Endothelial cell of umbilical vein (primary cell): ENCODE measurements around the gene TYRP1. TPM values are rescaled to one million over a fixed set of nuclear protein-coding genes. Genes with fewer than 3 reads are reported as not detected.

Experiments
- BruUV-seq: library from RNA; stranded (reverse); fragments of 400-500 nt; replicated peaks from 2 replicates; lab custom pipeline; 2021; lab: Mats Ljungman, UMichigan
- CTCF ChIA-PET: fragments of 300-600, 350-600 bp; sonication (Branson Sonifier 250); formaldehyde crosslinking; loops from one replicate; lab custom pipeline; 2021; ENCODE audit warnings: antibody characterized with exemption, inconsistent platforms; lab: Charles Lee
- POLR2A ChIA-PET: fragments of 300-600, 350-600 bp; sonication (Branson Sonifier 250); formaldehyde crosslinking; loops from one replicate; lab custom pipeline; 2021; ENCODE audit warnings: antibody characterized with exemption, inconsistent platforms; lab: Charles Lee
- DNase-seq: peaks from one replicate; pipeline ENCODE4 v3.0.0-alpha.2; 2011; ENCODE audit warnings: low read depth, low spot score
- FAIRE-seq: peaks from 2 replicates; lab custom pipeline; 2011; peaks lifted over from hg19 to GRCh38; lab: Jason Lieb, UNC
- H2AFZ ChIP-seq: 2 replicates; pipeline ENCODE4 v1.6.0; 2012; ENCODE audit warnings: low read depth, low read length, control low read depth, inconsistent platforms
- H3K27ac ChIP-seq: 2 replicates; pipeline ENCODE4 v1.5.1; 2011; ENCODE audit warnings: low read depth, mild to moderate bottlenecking, control low read depth, low read length, moderate library complexity; ENCODE audit not compliant: insufficient read depth
- H3K27me3 ChIP-seq, 2 experiments: 2 replicates each; pipeline versions ENCODE4 v1.6.0 to v1.6.1; 2011; ENCODE audit warnings: low read length in 2 of 2, mixed read lengths in 1 of 2; ENCODE audit not compliant: control insufficient read depth in 2 of 2, insufficient read depth in 2 of 2
- H3K36me3 ChIP-seq, 2 experiments: 2 replicates in 1 of 2; 3 replicates in 1 of 2; pipeline ENCODE4 v1.5.1; 2011; ENCODE audit warnings: low read length in 2 of 2, mild to moderate bottlenecking in 1 of 2, moderate library complexity in 1 of 2; ENCODE audit not compliant: control insufficient read depth in 2 of 2, insufficient read depth in 2 of 2; ENCODE audit errors: extremely low read depth in 1 of 2
- H3K4me1 ChIP-seq: 3 replicates; pipeline ENCODE4 v1.5.1; 2011; ENCODE audit warnings: mild to moderate bottlenecking, low read length; ENCODE audit not compliant: control insufficient read depth, insufficient read depth; ENCODE audit errors: extremely low read depth
- H3K4me2 ChIP-seq: 2 replicates; pipeline ENCODE4 v1.6.1; 2011; ENCODE audit warnings: low read length, control low read depth, mixed read lengths; ENCODE audit not compliant: insufficient read depth
- H3K4me3 ChIP-seq, 3 experiments: fragments of 200-600 bp in 1 of 3; sonication (generic), shearing (Covaris generic) in 1 of 3; replicated peaks in 1 of 3; 2 replicates each; pipeline ENCODE4 v1.5.1; 2011 to 2016; ENCODE audit warnings: control low read depth in 3 of 3, low read length in 3 of 3, mild to moderate bottlenecking in 2 of 3, inconsistent platforms in 1 of 3, low read depth in 1 of 3, moderate library complexity in 1 of 3; ENCODE audit not compliant: insufficient read depth in 1 of 3
- H3K79me2 ChIP-seq: 2 replicates; pipeline ENCODE4 v1.6.0; 2012; ENCODE audit warnings: low read length, inconsistent platforms; ENCODE audit not compliant: control insufficient read depth, insufficient read depth
- H3K9ac ChIP-seq: replicated peaks from 2 replicates; pipeline ENCODE3; 2011; ENCODE audit warnings: low read length, control low read depth; ENCODE audit not compliant: insufficient read depth; ENCODE audit errors: extremely low read depth
- H3K9me1 ChIP-seq: replicated peaks from 3 replicates; pipeline ENCODE4 v1.6.0; 2011; ENCODE audit warnings: mild to moderate bottlenecking, low read length; ENCODE audit not compliant: control insufficient read depth, insufficient read depth; ENCODE audit errors: extremely low read depth
- H3K9me3 ChIP-seq: replicated peaks from 2 replicates; pipeline ENCODE4 v1.5.1; 2012; ENCODE audit warnings: low read length, inconsistent platforms; ENCODE audit not compliant: control insufficient read depth, insufficient read depth
- H4K20me1 ChIP-seq: replicated peaks from 2 replicates; pipeline ENCODE3; 2011; ENCODE audit warnings: mild to moderate bottlenecking, low read length; ENCODE audit not compliant: control insufficient read depth, insufficient read depth; ENCODE audit errors: extremely low read depth
- CTCF ChIP-seq, 2 donors: IDR thresholded peaks; 1 replicate in 1 of 2; 2 replicates in 1 of 2; pipeline ENCODE4 v1.5.1; 2011; ENCODE audit warnings: low read length in 2 of 2, mild to moderate bottlenecking in 2 of 2, moderate library complexity in 2 of 2, control low read depth in 1 of 2, inconsistent platforms in 1 of 2, low read depth in 1 of 2; ENCODE audit not compliant: insufficient read depth in 1 of 2; ENCODE audit errors: extremely low read depth in 1 of 2
- EZH2 ChIP-seq: IDR thresholded peaks from 2 replicates; pipeline ENCODE4 v1.6.1; 2012; ENCODE audit warnings: borderline replicate concordance, low read depth, mild to moderate bottlenecking, moderate library complexity, low read length, inconsistent platforms; ENCODE audit not compliant: severe bottlenecking
- FOS ChIP-seq: IDR thresholded peaks from 2 replicates; pipeline ENCODE4 v1.6.1; 2011; ENCODE audit warnings: mild to moderate bottlenecking, low read length, moderate library complexity, borderline replicate concordance; ENCODE audit not compliant: insufficient read depth
- GATA2 ChIP-seq: IDR thresholded peaks from 2 replicates; pipeline ENCODE4 v1.7.0; 2011; ENCODE audit warnings: low read depth, mild to moderate bottlenecking, moderate library complexity, mixed read lengths, low read length; ENCODE audit not compliant: insufficient read length, insufficient read depth
- JUN ChIP-seq: IDR thresholded peaks from 2 replicates; pipeline ENCODE4 v1.6.1; 2011; ENCODE audit warnings: borderline replicate concordance, low read depth; ENCODE audit not compliant: insufficient read length, insufficient read depth
- MYC ChIP-seq: IDR thresholded peaks from one replicate; pipeline ENCODE4 v1.6.1; 2011; ENCODE audit warnings: mild to moderate bottlenecking, low read depth, low read length
- POLR2A ChIP-seq: IDR thresholded peaks from 2 replicates; pipeline ENCODE4 v1.6.1; 2012; ENCODE audit warnings: low read depth, mild to moderate bottlenecking, control low read depth, low read length
- POLR2AphosphoS5 ChIP-seq: IDR thresholded peaks from 2 replicates; pipeline ENCODE4 v1.6.1; 2012; ENCODE audit warnings: low read depth, mild to moderate bottlenecking, control low read depth, low read length, moderate library complexity; ENCODE audit not compliant: insufficient read depth
- dilution Hi-C: fragments of 300-500 bp; cut with MboI; formaldehyde crosslinking; loops from one replicate; pipeline ENCODE4 v1.15.0; 2019; ENCODE audit warnings: low sequenced_read_pairs; ENCODE audit not compliant: extremely low pct_ligation_motif_present
- intact Hi-C: fragments of 100-400 bp; cut with micrococcal nuclease; formaldehyde crosslinking; loops from one replicate; pipeline ENCODE4 v1.10.0; 2022
- polyA plus RNA-seq, 4 experiments: library from polyadenylated mRNA; depleted of rRNA in 3 of 4; stranded (reverse) in 3 of 4; unstranded in 1 of 4; fragments of >200 nt; gene quantifications; 2 replicates each; pipeline versions ENCODE4 v1.2.1 to v1.2.3, GENCODE V29; 2011 to 2012; ENCODE audit warnings: missing spikeins in 1 of 4
- total RNA-seq: library from RNA; stranded (reverse); gene quantifications from 2 replicates; pipeline ENCODE4 v1.2.3, GENCODE V29; 2021
- TF ChIP-seq, protein P1 (sequence below): IDR thresholded peaks from 2 replicates; pipeline ENCODE4 v1.6.1; 2011; ENCODE audit not compliant: insufficient read depth, insufficient read length

TYRP1 gene
- total and polyA plus RNA-seq, 2 donors (not counting 3 experiments of a cell fraction or from before 2014, with no cell fraction given): 0.63 TPM; not detected in 1

- Histone ChIP-seq H2AFZ (no peak overlapping the region), H3K9me1 (no peaks in the 10 kb centered on the region), H4K20me1 (no peaks in the 10 kb centered on the region), H3K4me2 (no peak overlapping the region), H3K9me3 (no peaks in the 10 kb centered on the region), H3K36me3 (no peaks in the 10 kb centered on the region), H3K4me3 (no peak overlapping the region), H3K27me3 (no peaks in the 10 kb centered on the region), H3K27ac (no peak overlapping the region), H3K9ac (no peak overlapping the region), H3K4me1 (no peaks in the 10 kb centered on the region), H3K79me2 (no peaks in the 10 kb centered on the region)
- ChIA-PET CTCF (interaction anchor here (1.8 kb wide), 1 partner anchor 9 kb away, joined by 14 read pairs; no protein-coding TSS in a partner anchor), POLR2A (no interaction called here)
- FAIRE-seq (no peak), DNase-seq (no peak)
- no TSS peak for BruUV-seq
- dilution Hi-C loops (no loop called here), intact Hi-C loops (no loop called here)
- no peak for TF ChIP-seq POLR2A
- TF ChIP-seq EZH2: no peak
- no peak for TF ChIP-seq FOS
- no peak for TF ChIP-seq MYC
- TF ChIP-seq, protein P1, sequence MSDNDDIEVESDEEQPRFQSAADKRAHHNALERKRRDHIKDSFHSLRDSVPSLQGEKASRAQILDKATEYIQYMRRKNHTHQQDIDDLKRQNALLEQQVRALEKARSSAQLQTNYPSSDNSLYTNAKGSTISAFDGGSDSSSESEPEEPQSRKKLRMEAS: no peak
- TF ChIP-seq POLR2AphosphoS5: no peak
- TF ChIP-seq CTCF (IDR thresholded peaks at IDR 0.05; ENCODE audit: extremely low read depth in 1 of 2, insufficient read depth in 1 of 2, low read depth in 1 of 2, low read length in 2 of 2): no peak
- TF ChIP-seq JUN: no peak
- TF ChIP-seq GATA2: no peak
These were observed 44.3 kb upstream of the TYRP1 start for GRCh38 chr9:12648925-12649324.
